HG02763 (cell line): Measurements from ENCODE around the gene SH3BP1.

Source experiments
- ATAC-seq: cut with Tn5 transposase; IDR thresholded peaks from one replicate; pipeline ENCODE4 v1.9.1; 2021; ENCODE audit warnings: mild to moderate bottlenecking, moderate library complexity; ENCODE audit not compliant: unreplicated experiment

The SH3BP1 gene

GRCh38 chr22:37658133-37659065, 18.9 kb downstream of the SH3BP1 start, which contains the start of gene PDXP:
Gene PDXP (plus strand): TSS chr22:37658723. CDS start chr22:37658783, 60 bp downstream.
- ATAC-seq, result peak; percentile 85

- peak; percentile 7 for ATAC-seq
Measured at GRCh38 chr22:37659066-37659896, 19.8 kb downstream of the SH3BP1 start.

- ATAC-seq, result no peak
Measured at GRCh38 chr22:37659897-37660708, 20.6 kb downstream of the SH3BP1 start.

GRCh38 chr22:37660709-37661045, 21.2 kb downstream of the SH3BP1 start:
- ATAC-seq, result no peak

- ATAC-seq, result no peak
Measured at GRCh38 chr22:37661160-37661924, 21.9 kb downstream of the SH3BP1 start.

- no peak for ATAC-seq
Measured at GRCh38 chr22:37662039-37662438, 22.6 kb downstream of the SH3BP1 start.

- ATAC-seq, result no peak
Measured at GRCh38 chr22:37663521-37664140, 24.2 kb downstream of the SH3BP1 start.

GRCh38 chr22:37664249-37665101, 25.0 kb downstream of the SH3BP1 start:
- no peak for ATAC-seq

- ATAC-seq, result no peak
Measured at GRCh38 chr22:37665487-37665886, 26.0 kb downstream of the SH3BP1 start.

GRCh38 chr22:37669586-37669985, 30.1 kb downstream of the SH3BP1 start:
- ATAC-seq, result no peak

- no peak for ATAC-seq
Measured at GRCh38 chr22:37672206-37672919, 32.9 kb downstream of the SH3BP1 start.

GRCh38 chr22:37672920-37673455, 33.5 kb downstream of the SH3BP1 start:
- ATAC-seq, result no peak

GRCh38 chr22:37674248-37674647, 34.8 kb downstream of the SH3BP1 start:
- no peak for ATAC-seq

- peak; percentile 44 for ATAC-seq
Measured at GRCh38 chr22:37674951-37675929, 35.8 kb downstream of the SH3BP1 start, which contains the start of gene LGALS1. Gene LGALS1 (plus strand): TSS chr22:37675636. CDS start chr22:37675703, 67 bp downstream.

- no peak for ATAC-seq
Measured at GRCh38 chr22:37675930-37676735, 36.7 kb downstream of the SH3BP1 start.
